Stimulated activated naive CD8-positive, alpha-beta T cell treated with anti-CD3 and anti-CD28 coated beads, Interleukin-15, Interleukin-2, amounts not matched to agents 100 U/mL and 50 U/mL, for 24 hours (primary cell): ENCODE measurements around the gene KDM6A.
"Not testable (repeated sequence)": the region's sequence is repeated elsewhere in the genome, so short reads cannot be mapped to it uniquely, and the experiment has no call there.

Experiments
- ATAC-seq: fragments of 150-1000 bp; cut with Tn5 transposase; one replicate; pipeline ENCODE4 v1.10.0; 2021
- DNase-seq: peaks from one replicate; pipeline ENCODE4 v3.0.0; 2021

Gene KDM6A

GRCh38 chrX:44890247-44890646 is 17.3 kb downstream of the KDM6A start:
- ATAC-seq (no peak), DNase-seq (no peak)

GRCh38 chrX:44890687-44891086 is 17.7 kb downstream of the KDM6A start:
- not testable (repeated sequence) for ATAC-seq, DNase-seq

- no peak for DNase-seq
- ATAC-seq, result no peak
Measured at GRCh38 chrX:44891642-44892041, 18.7 kb downstream of the KDM6A start.

GRCh38 chrX:44896876-44897186 is 23.8 kb downstream of the KDM6A start:
- no peak for DNase-seq
- no peak for ATAC-seq

- DNase-seq (no peak), ATAC-seq (no peak)
Measured at GRCh38 chrX:44897539-44897938, 24.6 kb downstream of the KDM6A start.

GRCh38 chrX:44898411-44899221 is 25.6 kb downstream of the KDM6A start:
- peak; percentile 57 for ATAC-seq
- DNase-seq, result peak; percentile 5

- DNase-seq, result no peak
Measured at GRCh38 chrX:44899946-44900345, 27.0 kb downstream of the KDM6A start.

GRCh38 chrX:44903107-44903506 is 30.1 kb downstream of the KDM6A start:
- DNase-seq (no peak), ATAC-seq (peak; percentile 59)

More at GRCh38 chrX:44899946-44900345, 27.0 kb downstream of the KDM6A start:
- ATAC-seq, result no peak

GRCh38 chrX:44903830-44904530 is 31.0 kb downstream of the KDM6A start:
- no peak for DNase-seq
- ATAC-seq, result no peak

GRCh38 chrX:44904542-44905115 is 31.6 kb downstream of the KDM6A start:
- ATAC-seq (no peak), DNase-seq (no peak)

- no peak for DNase-seq
- no peak for ATAC-seq
Measured at GRCh38 chrX:44906041-44906440, 33.1 kb downstream of the KDM6A start.

GRCh38 chrX:44906542-44906941 is 33.6 kb downstream of the KDM6A start:
- ATAC-seq (no peak), DNase-seq (no peak)

- ATAC-seq (no peak), DNase-seq (no peak)
Measured at GRCh38 chrX:44908153-44908552, 35.2 kb downstream of the KDM6A start.

GRCh38 chrX:44908827-44909226 is 35.8 kb downstream of the KDM6A start:
- DNase-seq (no peak), ATAC-seq (no peak)

- not testable (repeated sequence) for ATAC-seq, DNase-seq
Measured at GRCh38 chrX:44910508-44910907, 37.5 kb downstream of the KDM6A start.

GRCh38 chrX:44911074-44911600 is 38.1 kb downstream of the KDM6A start:
- not testable (repeated sequence) for DNase-seq, ATAC-seq

GRCh38 chrX:44913656-44914531 is 40.9 kb downstream of the KDM6A start:
- ATAC-seq, result no peak
- no peak for DNase-seq

- ATAC-seq (peak; percentile 52), DNase-seq (no peak)
Measured at GRCh38 chrX:44914532-44915198, 41.7 kb downstream of the KDM6A start.

- no peak for ATAC-seq
- no peak for DNase-seq
Measured at GRCh38 chrX:44915361-44915868, 42.4 kb downstream of the KDM6A start.

- no peak for ATAC-seq
- no peak for DNase-seq
Measured at GRCh38 chrX:44918722-44919121, 45.7 kb downstream of the KDM6A start.

GRCh38 chrX:44922980-44923379 is 50.0 kb downstream of the KDM6A start:
- DNase-seq (no peak), ATAC-seq (no peak)
